ENCODE data around the gene OR10A7. TPM values are rescaled to one million over a fixed set of nuclear protein-coding genes. Genes with fewer than 3 reads are reported as not detected.

OR10A7 gene
- total and polyA plus RNA-seq, 10 of the 15 experiments (the other 5 are each of a cell fraction or from before 2014, with no cell fraction given): not detected

- TF ChIP-seq, protein P1, sequence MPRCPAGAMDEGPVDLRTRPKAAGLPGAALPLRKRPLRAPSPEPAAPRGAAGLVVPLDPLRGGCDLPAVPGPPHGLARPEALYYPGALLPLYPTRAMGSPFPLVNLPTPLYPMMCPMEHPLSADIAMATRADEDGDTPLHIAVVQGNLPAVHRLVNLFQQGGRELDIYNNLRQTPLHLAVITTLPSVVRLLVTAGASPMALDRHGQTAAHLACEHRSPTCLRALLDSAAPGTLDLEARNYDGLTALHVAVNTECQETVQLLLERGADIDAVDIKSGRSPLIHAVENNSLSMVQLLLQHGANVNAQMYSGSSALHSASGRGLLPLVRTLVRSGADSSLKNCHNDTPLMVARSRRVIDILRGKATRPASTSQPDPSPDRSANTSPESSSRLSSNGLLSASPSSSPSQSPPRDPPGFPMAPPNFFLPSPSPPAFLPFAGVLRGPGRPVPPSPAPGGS (IDR thresholded peaks at IDR 0.05; ENCODE audit: borderline replicate concordance, insufficient read depth, low read depth, low read length, poor library complexity, severe bottlenecking): no peak
- no peak for TF ChIP-seq SPI1 (IDR thresholded peaks at IDR 0.05; ENCODE audit: borderline replicate concordance, insufficient read depth, low read depth, low read length)
Measured at GRCh38 chr12:55173456-55173855, 47.4 kb upstream of the OR10A7 start (continued).

DNA sequence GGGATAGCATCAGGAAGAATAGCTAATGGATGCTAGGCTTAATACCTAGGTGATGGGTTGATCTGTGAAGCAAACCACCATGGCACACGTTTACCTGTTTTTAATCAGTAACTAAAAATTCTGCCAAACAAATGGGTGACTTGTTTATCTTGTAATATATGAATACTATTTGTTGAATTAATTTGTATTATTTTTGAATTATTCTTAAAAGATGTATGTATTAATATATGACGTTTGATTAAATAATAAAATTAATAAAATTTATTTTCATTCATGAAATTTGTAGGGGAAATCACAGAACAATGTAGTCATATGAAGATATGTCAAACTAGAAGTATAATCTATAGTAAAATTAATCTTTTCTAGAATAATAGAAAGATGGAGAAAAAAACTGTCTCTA, 32.3 kb upstream of the OR10A7 start:
- Histone ChIP-seq H3K36me3 (ENCODE audit: control insufficient read depth in 2 of 2, insufficient read depth in 2 of 2, low read length in 1 of 2) (no peaks in the 10 kb centered on the region), H3K27ac (ENCODE audit: control insufficient read depth, insufficient read depth) (no peak overlapping the region), H3K4me1 (ENCODE audit: control insufficient read depth, insufficient read depth, low read length) (no peaks in the 10 kb centered on the region), H3K4me3 (no peak overlapping the region), H3K79me2 (ENCODE audit: control insufficient read depth, insufficient read depth, low read length) (no peaks in the 10 kb centered on the region), H4K20me1 (ENCODE audit: control insufficient read depth, insufficient read depth) (no peaks in the 10 kb centered on the region), H2AFZ (ENCODE audit: control insufficient read depth, low read depth, low read length) (no peak overlapping the region), H3K27me3 (replicated peaks in 1 of 2; ENCODE audit: control insufficient read depth in 2 of 2, insufficient read depth in 2 of 2, low read length in 1 of 2) (no peaks in the 10 kb centered on the region), H3K9me3 (replicated peaks; ENCODE audit: control insufficient read depth, insufficient read depth, low read length) (no peaks in the 10 kb centered on the region), H3K9ac (ENCODE audit: control insufficient read depth, insufficient read depth, low read length) (no peak overlapping the region), H3K4me2 (ENCODE audit: control insufficient read depth, insufficient read depth) (no peak overlapping the region)
- ChIA-PET RAD21 (ENCODE audit: unreplicated experiment) (interaction anchor here (1.0 to 3.0 kb wide), 3 partner anchors 13 to 468 kb away, joined by 3 to 21 read pairs (median 9); no protein-coding TSS in a partner anchor), SMC1A (ENCODE audit: uncharacterized antibody, unreplicated experiment) (interaction anchor here (1.0 to 1.4 kb wide), 3 partner anchors 429 to 467 kb away, joined by 3 to 6 read pairs (median 5); no protein-coding TSS in a partner anchor), CTCF (interaction anchor here (0.6 to 4.7 kb wide), 10 partner anchors 9 to 549 kb away, joined by 3 to 60 read pairs (median 6); no protein-coding TSS in a partner anchor), POLR2A (no interaction called here)
- intact Hi-C loops (cut with micrococcal nuclease; ENCODE audit: unreplicated experiment): no loop called here
- DNase-seq (ENCODE audit: low read depth, low spot score) (no peak), FAIRE-seq (no peak), ATAC-seq (no peak)
- in situ Hi-C loops (cut with MboI): no loop called here
- TF ChIP-seq, protein P2, sequence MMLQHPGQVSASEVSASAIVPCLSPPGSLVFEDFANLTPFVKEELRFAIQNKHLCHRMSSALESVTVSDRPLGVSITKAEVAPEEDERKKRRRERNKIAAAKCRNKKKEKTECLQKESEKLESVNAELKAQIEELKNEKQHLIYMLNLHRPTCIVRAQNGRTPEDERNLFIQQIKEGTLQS (IDR thresholded peaks at IDR 0.05; ENCODE audit: borderline replicate concordance, extremely low read depth, low read depth, low read length): no peak
- TF ChIP-seq, protein P3, sequence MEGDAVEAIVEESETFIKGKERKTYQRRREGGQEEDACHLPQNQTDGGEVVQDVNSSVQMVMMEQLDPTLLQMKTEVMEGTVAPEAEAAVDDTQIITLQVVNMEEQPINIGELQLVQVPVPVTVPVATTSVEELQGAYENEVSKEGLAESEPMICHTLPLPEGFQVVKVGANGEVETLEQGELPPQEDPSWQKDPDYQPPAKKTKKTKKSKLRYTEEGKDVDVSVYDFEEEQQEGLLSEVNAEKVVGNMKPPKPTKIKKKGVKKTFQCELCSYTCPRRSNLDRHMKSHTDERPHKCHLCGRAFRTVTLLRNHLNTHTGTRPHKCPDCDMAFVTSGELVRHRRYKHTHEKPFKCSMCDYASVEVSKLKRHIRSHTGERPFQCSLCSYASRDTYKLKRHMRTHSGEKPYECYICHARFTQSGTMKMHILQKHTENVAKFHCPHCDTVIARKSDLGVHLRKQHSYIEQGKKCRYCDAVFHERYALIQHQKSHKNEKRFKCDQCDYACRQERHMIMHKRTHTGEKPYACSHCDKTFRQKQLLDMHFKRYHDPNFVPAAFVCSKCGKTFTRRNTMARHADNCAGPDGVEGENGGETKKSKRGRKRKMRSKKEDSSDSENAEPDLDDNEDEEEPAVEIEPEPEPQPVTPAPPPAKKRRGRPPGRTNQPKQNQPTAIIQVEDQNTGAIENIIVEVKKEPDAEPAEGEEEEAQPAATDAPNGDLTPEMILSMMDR (IDR thresholded peaks at IDR 0.05 in 2 of 3, conservative IDR thresholded peaks at IDR 0.05 in 1 of 3; ENCODE audit: control insufficient read depth in 2 of 3, extremely low read depth in 1 of 3, insufficient read depth in 1 of 3, low read depth in 3 of 3, low read length in 3 of 3): no peak
- no peak for TF ChIP-seq TCF7 (IDR thresholded peaks at IDR 0.05; ENCODE audit: borderline replicate concordance)
- no peak for TF ChIP-seq KAT2A (conservative IDR thresholded peaks at IDR 0.05; ENCODE audit: control insufficient read depth, low read depth, low read length)
- TF ChIP-seq SPI1 (IDR thresholded peaks at IDR 0.05; ENCODE audit: borderline replicate concordance, insufficient read depth, low read depth, low read length): no peak
- TF ChIP-seq RAD51 (IDR thresholded peaks at IDR 0.05): no peak
- no peak for TF ChIP-seq ESRRA (IDR thresholded peaks at IDR 0.05; ENCODE audit: low read length)
- TF ChIP-seq MEF2B (IDR thresholded peaks at IDR 0.05; ENCODE audit: partially characterized antibody, poor library complexity, severe bottlenecking): no peak
- 3% methylated on average over 2 of the region's 2 CpGs for WGBS (ENCODE audit: insufficient coverage, insufficient replicate concordance, low lambda C conversion rate, missing lambda C conversion rate)
- no TSS peak for BruUV-seq (replicated peaks)
